PC-3 (cell line): ENCODE measurements around the gene TMEM69. TPM values are rescaled to one million over a fixed set of nuclear protein-coding genes. Genes with fewer than 3 reads are reported as not detected.

Source experiments
- ATAC-seq: fragments of 200-7000 bp; cut with Tn5 transposase; 2 replicates; pipeline ENCODE4 v1.9.1; 2020; ENCODE audit warnings: mild to moderate bottlenecking, moderate library complexity
- BruUV-seq: library from RNA; stranded (reverse); fragments of 400-500 nt; replicated peaks from 2 replicates; lab custom pipeline; 2021; lab: Mats Ljungman, UMichigan
- CTCF ChIA-PET: fragments of 300-600 bp; sonication (Branson Sonifier 250); formaldehyde crosslinking; loops from one replicate; lab custom pipeline; 2022; ENCODE audit warnings: antibody characterized with exemption; lab: Charles Lee
- POLR2A ChIA-PET: fragments of 300-600 bp; sonication (Branson Sonifier 250); formaldehyde crosslinking; loops from one replicate; lab custom pipeline; 2022; ENCODE audit warnings: antibody characterized with exemption; ENCODE audit not compliant: unreplicated experiment; lab: Charles Lee
- DNase-seq: peaks from one replicate; pipeline ENCODE4 v3.0.0-alpha.2; 2015
- H2AFZ ChIP-seq: fragments of 300-600 bp; sonication (generic); 2 replicates; pipeline ENCODE4 v1.6.0; 2016; ENCODE audit warnings: antibody characterized with exemption, low read length
- H3F3A ChIP-seq: fragments of 300-600 bp; sonication (generic); one replicate; pipeline ENCODE4 v1.6.0; 2017; ENCODE audit warnings: antibody characterized with exemption, low read length, control low read depth, mild to moderate bottlenecking; ENCODE audit not compliant: unreplicated experiment
- H3K27ac ChIP-seq: fragments of 300-600 bp; sonication (generic); 2 replicates; pipeline ENCODE4 v1.5.1; 2016; ENCODE audit warnings: mild to moderate bottlenecking, low read length
- H3K27me3 ChIP-seq: fragments of 300-600 bp; sonication (generic); 2 replicates; pipeline ENCODE4 v1.6.1; 2016; ENCODE audit warnings: low read length, mixed read lengths
- H3K36me3 ChIP-seq: fragments of 300-600 bp; sonication (generic); 2 replicates; pipeline ENCODE4 v1.6.1; 2016; ENCODE audit warnings: low read depth, mixed run types, low read length, mixed read lengths
- H3K4me1 ChIP-seq: fragments of 300-600 bp; sonication (generic); 2 replicates; pipeline ENCODE4 v1.5.1; 2016; ENCODE audit warnings: low read length; ENCODE audit not compliant: insufficient read depth
- H3K4me2 ChIP-seq: fragments of 300-600 bp; sonication (generic); 2 replicates; pipeline ENCODE4 v1.6.0; 2016; ENCODE audit warnings: low read length
- H3K4me3 ChIP-seq: fragments of 300-600 bp; sonication (generic); 2 replicates; pipeline ENCODE4 v1.5.1; 2016; ENCODE audit warnings: mild to moderate bottlenecking, low read length, mixed read lengths
- H3K79me2 ChIP-seq: fragments of 300-600 bp; sonication (generic); 2 replicates; pipeline ENCODE4 v1.6.1; 2017; ENCODE audit warnings: low read length, mixed read lengths
- H3K9ac ChIP-seq: fragments of 300-600 bp; sonication (generic); 2 replicates; pipeline ENCODE4 v1.6.0; 2016; ENCODE audit warnings: mild to moderate bottlenecking, low read length
- H3K9me2 ChIP-seq: fragments of 300-600 bp; sonication (generic); replicated peaks from 2 replicates; pipeline ENCODE4 v1.6.1; 2016; ENCODE audit warnings: mixed run types, low read length, mixed read lengths
- H3K9me3 ChIP-seq: fragments of 300-600 bp; sonication (generic); 2 replicates; pipeline ENCODE4 v1.6.1; 2016; ENCODE audit warnings: low read length, mixed read lengths
- H4K20me1 ChIP-seq: fragments of 300-600 bp; sonication (generic); 2 replicates; pipeline ENCODE4 v1.6.1; 2016; ENCODE audit warnings: low read length, mixed read lengths
- EZH2 ChIP-seq: fragments of 300-600 bp; sonication (generic); IDR thresholded peaks from one replicate; pipeline ENCODE4 v1.6.1; 2017; ENCODE audit warnings: antibody characterized with exemption, mild to moderate bottlenecking, low read length; ENCODE audit not compliant: unreplicated experiment
- EZH2phosphoT487 ChIP-seq: fragments of 300-600 bp; sonication (generic); IDR thresholded peaks from 2 replicates; pipeline ENCODE4 v1.6.1; 2018; ENCODE audit warnings: mild to moderate bottlenecking, antibody characterized with exemption, low read length, borderline replicate concordance
- intact Hi-C: fragments of 100-400 bp; cut with micrococcal nuclease; formaldehyde crosslinking; loops from 2 replicates; pipeline ENCODE4 v1.9.0; 2023
- total RNA-seq: library from RNA; depleted of rRNA; stranded (reverse); fragments of >200 nt; gene quantifications from 2 replicates; pipeline ENCODE4 v1.2.3, GENCODE V29; 2014
- TF ChIP-seq, protein P1 (sequence below): fragments of 300-600 bp; sonication (generic); conservative IDR thresholded peaks from 2 replicates; pipeline ENCODE4 v1.5.1; 2017; ENCODE audit warnings: antibody characterized with exemption, low read depth, mild to moderate bottlenecking, low read length

The TMEM69 gene
- total RNA-seq, 1 experiment from 2014 or later: 26.6 TPM

DNA sequence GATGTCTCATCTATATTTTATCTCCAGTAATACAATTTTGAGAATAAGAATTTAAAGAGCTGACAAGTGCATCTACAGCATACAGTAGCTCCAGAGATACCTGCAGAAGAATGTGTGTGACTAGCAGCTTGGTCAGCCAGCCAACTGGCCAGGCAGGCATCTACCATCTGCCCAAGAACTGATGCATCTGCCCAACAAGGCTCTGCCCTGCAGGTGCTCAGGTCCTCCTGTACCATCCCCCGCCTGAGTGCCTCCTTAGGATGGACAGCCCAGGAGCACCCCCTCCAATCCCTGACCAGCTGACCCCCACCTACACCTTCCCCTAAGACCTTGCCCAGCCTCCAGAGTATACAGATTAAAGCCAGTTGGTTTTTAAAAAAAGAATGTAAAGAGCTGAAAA is 30.3 kb downstream of the TMEM69 start:
- no TSS peak for BruUV-seq
- ATAC-seq: no peak
- ChIA-PET CTCF (no interaction called here), POLR2A (no interaction called here)
- Histone ChIP-seq H2AFZ (no peak overlapping the region), H3K9me3 (no peaks in the 10 kb centered on the region), H3K4me2 (no peak overlapping the region), H3K4me1 (no peaks in the 10 kb centered on the region), H3K9me2 (no peaks in the 10 kb centered on the region), H3K36me3 (no peaks in the 10 kb centered on the region), H3F3A (no peaks in the 10 kb centered on the region), H3K27ac (no peak overlapping the region), H4K20me1 (no peaks in the 10 kb centered on the region), H3K27me3 (no peaks in the 10 kb centered on the region), H3K9ac (no peak overlapping the region), H3K4me3 (no peak overlapping the region), H3K79me2 (no peaks in the 10 kb centered on the region)
- DNase-seq: no peak
- TF ChIP-seq, protein P1, sequence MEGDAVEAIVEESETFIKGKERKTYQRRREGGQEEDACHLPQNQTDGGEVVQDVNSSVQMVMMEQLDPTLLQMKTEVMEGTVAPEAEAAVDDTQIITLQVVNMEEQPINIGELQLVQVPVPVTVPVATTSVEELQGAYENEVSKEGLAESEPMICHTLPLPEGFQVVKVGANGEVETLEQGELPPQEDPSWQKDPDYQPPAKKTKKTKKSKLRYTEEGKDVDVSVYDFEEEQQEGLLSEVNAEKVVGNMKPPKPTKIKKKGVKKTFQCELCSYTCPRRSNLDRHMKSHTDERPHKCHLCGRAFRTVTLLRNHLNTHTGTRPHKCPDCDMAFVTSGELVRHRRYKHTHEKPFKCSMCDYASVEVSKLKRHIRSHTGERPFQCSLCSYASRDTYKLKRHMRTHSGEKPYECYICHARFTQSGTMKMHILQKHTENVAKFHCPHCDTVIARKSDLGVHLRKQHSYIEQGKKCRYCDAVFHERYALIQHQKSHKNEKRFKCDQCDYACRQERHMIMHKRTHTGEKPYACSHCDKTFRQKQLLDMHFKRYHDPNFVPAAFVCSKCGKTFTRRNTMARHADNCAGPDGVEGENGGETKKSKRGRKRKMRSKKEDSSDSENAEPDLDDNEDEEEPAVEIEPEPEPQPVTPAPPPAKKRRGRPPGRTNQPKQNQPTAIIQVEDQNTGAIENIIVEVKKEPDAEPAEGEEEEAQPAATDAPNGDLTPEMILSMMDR: no peak
- TF ChIP-seq EZH2phosphoT487 (no peak), EZH2 (no peak)
- intact Hi-C loops: no loop called here

DNA sequence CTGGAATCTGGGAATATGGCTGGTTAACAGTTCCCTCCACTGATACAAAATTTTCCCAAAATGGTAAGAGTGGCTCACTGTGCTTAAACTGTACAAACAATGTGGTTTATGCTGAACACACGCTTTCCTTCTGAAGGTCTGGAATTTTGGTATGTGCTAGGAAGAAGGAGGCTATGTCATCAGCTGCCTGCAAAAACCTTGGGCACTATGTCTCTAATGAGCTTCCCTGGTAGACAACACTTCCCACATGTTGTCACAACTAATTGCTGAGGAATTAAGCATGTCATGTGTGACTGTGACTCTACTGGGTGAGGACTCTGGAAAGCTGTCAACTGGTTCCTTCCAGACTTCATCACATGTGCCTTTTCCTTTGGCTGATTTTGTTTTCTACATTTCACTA is 33.2 kb downstream of the TMEM69 start:
- Histone ChIP-seq H3K9me2 (no peaks in the 10 kb centered on the region), H3K27me3 (no peaks in the 10 kb centered on the region), H2AFZ (no peak overlapping the region), H3K4me2 (no peak overlapping the region), H3K9me3 (no peaks in the 10 kb centered on the region), H3F3A (no peaks in the 10 kb centered on the region), H3K79me2 (no peaks in the 10 kb centered on the region), H3K27ac (no peak overlapping the region), H3K9ac (no peak overlapping the region), H3K4me3 (no peak overlapping the region), H3K36me3 (no peaks in the 10 kb centered on the region), H3K4me1 (no peaks in the 10 kb centered on the region), H4K20me1 (no peaks in the 10 kb centered on the region)
- BruUV-seq: no TSS peak
- no peak for ATAC-seq
- TF ChIP-seq EZH2: no peak
- TF ChIP-seq, protein P1: no peak
- no peak for TF ChIP-seq EZH2phosphoT487
- ChIA-PET POLR2A (no interaction called here), CTCF (no interaction called here)
- no peak for DNase-seq
- intact Hi-C loops: no loop called here

DNA sequence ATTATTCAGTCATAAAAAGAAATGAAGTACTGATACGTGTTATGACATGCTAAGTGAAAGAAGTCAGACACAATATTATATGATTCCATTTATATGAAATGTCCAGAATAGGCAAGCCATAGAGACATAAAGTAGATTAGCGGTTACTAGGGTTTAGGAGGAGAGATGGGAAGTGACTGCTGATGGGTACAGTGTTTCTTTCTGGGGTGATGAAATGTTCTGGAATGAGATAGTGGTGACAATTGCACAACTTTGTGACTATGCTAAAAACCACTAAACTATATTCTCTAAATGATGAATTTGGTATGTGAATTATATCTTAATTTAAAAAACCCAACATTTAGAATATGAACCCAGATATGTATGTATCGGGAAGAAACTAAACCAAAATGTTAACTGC is 34.8 kb downstream of the TMEM69 start:
- DNase-seq (no peak), ATAC-seq (no peak)
- Histone ChIP-seq H3K4me3 (no peak overlapping the region), H3K9me2 (no peaks in the 10 kb centered on the region), H3K4me2 (no peak overlapping the region), H3K9me3 (no peaks in the 10 kb centered on the region), H3K79me2 (no peaks in the 10 kb centered on the region), H3K9ac (no peak overlapping the region), H3K36me3 (no peaks in the 10 kb centered on the region), H3K27ac (no peak overlapping the region), H3K4me1 (no peaks in the 10 kb centered on the region), H3K27me3 (no peaks in the 10 kb centered on the region), H3F3A (no peaks in the 10 kb centered on the region), H4K20me1 (no peaks in the 10 kb centered on the region), H2AFZ (no peak overlapping the region)
- CTCF ChIA-PET: no interaction called here
- BruUV-seq: no TSS peak
- no peak for TF ChIP-seq EZH2
- TF ChIP-seq, protein P1: no peak
- no peak for TF ChIP-seq EZH2phosphoT487
- intact Hi-C loops: no loop called here
- POLR2A ChIA-PET: no interaction called here
